ENCODE measurements around the gene C11orf91.

- TF ChIP-seq CTCF (IDR thresholded peaks at IDR 0.05) (no peak), EZH2 (IDR thresholded peaks at IDR 0.05) (no peak)
Measured at GRCh38 chr11:33736148-33736812, 35.7 kb upstream of the C11orf91 start, which contains the start of gene CD59.

All from neural progenitor cell (in vitro differentiated cells).